Erythroblast (primary cell): Measurements from ENCODE around the gene ZNF407.
A peak's percentile ranks its signal among the peaks of the same experiment; 100 is the strongest.

Experiments
- DNase-seq, 2 experiments: peaks; one replicate each; lab custom pipeline; 2025; lab: John Stamatoyannopoulos, UW
- GATA1 ChIP-seq: IDR thresholded peaks from 2 replicates; pipeline ENCODE4 v1.6.1; 2011; ENCODE audit warnings: low read depth, mild to moderate bottlenecking, control low read depth, low read length, moderate library complexity
- POLR2A ChIP-seq: IDR thresholded peaks from 2 replicates; pipeline ENCODE4 v1.6.1; 2011; ENCODE audit warnings: mild to moderate bottlenecking, low read length

The ZNF407 gene

GRCh38 chr18:75034937-75035336 lies 437.3 kb downstream of the ZNF407 start:
- DNase-seq: no peak

GRCh38 chr18:75035928-75036327 lies 438.3 kb downstream of the ZNF407 start:
- TF ChIP-seq POLR2A (no peak), GATA1 (no peak)
- DNase-seq: no peak

More at GRCh38 chr18:75034937-75035336, 437.3 kb downstream of the ZNF407 start:
- TF ChIP-seq GATA1 (no peak), POLR2A (no peak)

GRCh38 chr18:75036917-75037688 lies 439.4 kb downstream of the ZNF407 start:
- no peak for DNase-seq
- TF ChIP-seq GATA1 (no peak), POLR2A (no peak)

- DNase-seq: no peak
Measured at GRCh38 chr18:75037689-75037955, 440.0 kb downstream of the ZNF407 start.

GRCh38 chr18:75041586-75041985 lies 443.9 kb downstream of the ZNF407 start:
- TF ChIP-seq GATA1: no peak
- TF ChIP-seq POLR2A: no peak
- DNase-seq: peak; percentile 13 to 19

More at GRCh38 chr18:75037689-75037955, 440.0 kb downstream of the ZNF407 start:
- TF ChIP-seq GATA1 (no peak), POLR2A (no peak)

- no peak for DNase-seq
- TF ChIP-seq GATA1 (no peak), POLR2A (no peak)
Measured at GRCh38 chr18:75043478-75043877, 445.8 kb downstream of the ZNF407 start.

GRCh38 chr18:75044296-75044695 lies 446.6 kb downstream of the ZNF407 start:
- DNase-seq: no peak
- no peak for TF ChIP-seq POLR2A
- TF ChIP-seq GATA1: no peak

- DNase-seq: no peak
- TF ChIP-seq GATA1 (no peak), POLR2A (no peak)
Measured at GRCh38 chr18:75044791-75045190, 447.1 kb downstream of the ZNF407 start.

- DNase-seq: no peak
- TF ChIP-seq POLR2A: no peak
- TF ChIP-seq GATA1: no peak
Measured at GRCh38 chr18:75045272-75045671, 447.6 kb downstream of the ZNF407 start.

- DNase-seq: no peak
- no peak for TF ChIP-seq POLR2A
- no peak for TF ChIP-seq GATA1
Measured at GRCh38 chr18:75047240-75047961, 449.7 kb downstream of the ZNF407 start.

GRCh38 chr18:75048776-75049454 lies 451.2 kb downstream of the ZNF407 start:
- TF ChIP-seq POLR2A: no peak
- no peak for TF ChIP-seq GATA1
- no peak for DNase-seq

GRCh38 chr18:75049455-75049789 lies 451.8 kb downstream of the ZNF407 start:
- TF ChIP-seq POLR2A: no peak
- TF ChIP-seq GATA1: no peak
- no peak for DNase-seq

- TF ChIP-seq GATA1 (no peak), POLR2A (no peak)
- no peak for DNase-seq
Measured at GRCh38 chr18:75051757-75052156, 454.1 kb downstream of the ZNF407 start.

- no peak for DNase-seq
- TF ChIP-seq GATA1 (no peak), POLR2A (no peak)
Measured at GRCh38 chr18:75052475-75052874, 454.8 kb downstream of the ZNF407 start.
